Coronary artery (tissue), 2 donors: Measurements from ENCODE around the gene POU3F1.

ENCODE experiments used
- DNase-seq: peaks from one replicate; pipeline ENCODE4 v3.0.0-alpha.2; 2017; ENCODE audit warnings: low spot score
- H3K27ac ChIP-seq, 2 donors: fragments of 200-600 bp; sonication (generic); one replicate each; pipeline ENCODE4 v1.5.1; 2016 to 2019
- H3K4me3 ChIP-seq: fragments of 200-600 bp; sonication (generic); 2 replicates; pipeline ENCODE4 v1.5.1; 2016; ENCODE audit warnings: mild to moderate bottlenecking, moderate library complexity
- CTCF ChIP-seq: fragments of 200-600 bp; sonication (generic); IDR thresholded peaks from one replicate; pipeline ENCODE4 v1.5.1; 2019; ENCODE audit warnings: antibody characterized with exemption

POU3F1 gene

GRCh38 chr1:38027201-38028104, 19.1 kb downstream of the POU3F1 start:
- TF ChIP-seq CTCF = no peak
- Histone ChIP-seq H3K27ac (no peak overlapping the region), H3K4me3 (no peak overlapping the region)
- DNase-seq = no peak

DNA sequence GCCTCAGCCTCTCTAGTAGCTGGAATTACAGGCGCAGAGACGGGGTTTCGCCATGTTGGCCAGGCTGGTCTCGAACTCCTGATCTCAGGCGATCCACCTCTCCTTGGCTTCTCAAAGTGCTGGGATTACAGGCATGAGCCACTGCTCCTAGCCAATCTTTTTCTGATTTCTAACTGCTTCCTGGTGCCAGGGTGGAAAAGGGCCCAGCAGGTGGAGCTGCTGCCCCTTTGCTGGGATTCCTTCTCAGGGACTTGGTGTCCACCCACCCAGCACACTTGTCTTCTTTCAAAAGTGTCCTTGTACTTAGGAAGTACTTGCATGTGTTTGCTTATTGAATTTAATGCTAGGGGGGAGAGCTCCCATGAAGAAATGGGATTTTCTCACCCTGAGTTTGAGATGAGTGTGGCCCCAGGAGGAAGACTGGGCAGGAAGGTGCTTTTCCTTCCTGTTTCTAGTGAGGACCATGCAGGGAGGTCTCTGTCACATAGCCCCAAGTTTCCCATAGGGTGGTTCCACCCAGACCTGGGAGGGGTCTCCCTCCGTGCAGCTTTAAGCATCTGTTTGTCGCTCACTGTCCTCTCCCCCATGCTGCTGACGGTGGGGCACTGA, 19.9 kb downstream of the POU3F1 start:
- Histone ChIP-seq H3K27ac (no peak overlapping the region), H3K4me3 (no peak overlapping the region)
- DNase-seq = no peak
- no peak for TF ChIP-seq CTCF

GRCh38 chr1:38025664-38026063, 20.9 kb downstream of the POU3F1 start:
- no peak overlapping the region for H3K27ac ChIP-seq
- H3K4me3 ChIP-seq = no peak overlapping the region
- no peak for TF ChIP-seq CTCF
- no peak for DNase-seq

DNA sequence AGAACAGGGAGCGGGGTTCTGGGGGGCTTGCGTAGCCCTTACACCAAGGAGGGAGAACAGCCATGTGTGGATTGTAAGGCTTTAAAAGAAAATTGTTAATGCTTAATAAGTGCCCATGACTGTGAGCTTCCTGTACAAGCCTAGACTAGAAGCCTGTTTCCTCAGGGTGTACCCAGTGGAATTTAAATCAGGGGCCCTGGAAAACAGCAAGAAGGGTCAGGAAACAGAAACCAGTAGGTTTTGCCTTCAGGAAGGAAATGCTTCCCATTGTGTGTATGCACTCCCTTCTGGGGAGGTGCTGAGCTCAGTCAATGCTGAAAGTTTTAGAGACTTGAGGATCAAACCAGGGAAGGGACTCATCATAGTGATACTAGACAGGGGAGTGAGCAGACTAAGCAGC, 21.4 kb downstream of the POU3F1 start:
- no peak overlapping the region for H3K27ac ChIP-seq
- no peak overlapping the region for H3K4me3 ChIP-seq
- TF ChIP-seq CTCF = no peak
- DNase-seq = no peak

DNA sequence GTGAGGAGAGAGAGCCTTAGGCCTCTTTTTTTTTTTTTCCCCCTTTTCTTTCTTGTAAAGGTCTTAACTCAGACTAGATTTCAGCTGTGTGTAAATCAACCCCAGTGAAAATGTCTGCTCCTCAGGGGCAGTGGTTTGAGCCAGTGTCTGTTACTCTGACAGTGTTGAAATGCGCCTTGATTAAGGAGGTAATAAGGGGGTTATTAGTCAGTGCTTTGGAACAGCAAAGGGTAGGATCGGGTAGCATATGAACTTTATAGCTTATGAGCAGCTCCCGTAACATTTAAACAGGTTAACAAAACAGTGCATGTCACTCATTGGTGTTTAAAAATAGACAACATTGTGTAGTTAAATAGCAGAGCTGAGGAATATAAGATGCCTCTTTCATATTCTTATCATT, 23.8 kb downstream of the POU3F1 start:
- TF ChIP-seq CTCF = no peak
- DNase-seq = no peak
- no peak overlapping the region for H3K27ac ChIP-seq
- no peak overlapping the region for H3K4me3 ChIP-seq

- no peak for TF ChIP-seq CTCF
- H3K27ac ChIP-seq = no peak overlapping the region
- DNase-seq = no peak
- no peak overlapping the region for H3K4me3 ChIP-seq
Measured at GRCh38 chr1:38021969-38022368, 24.6 kb downstream of the POU3F1 start.

GRCh38 chr1:38020396-38020795, 26.2 kb downstream of the POU3F1 start:
- Histone ChIP-seq H3K27ac (no peak overlapping the region), H3K4me3 (no peak overlapping the region)
- DNase-seq = no peak
- no peak for TF ChIP-seq CTCF
